22Rv1 (cell line): ENCODE results near the gene DPEP1.

Experiments
- CTCF ChIP-seq: fragments of 450-650 bp; IDR thresholded peaks from 2 replicates; pipeline ENCODE4 v1.5.1; 2017; ENCODE audit warnings: mild to moderate bottlenecking
- ZFX ChIP-seq: fragments of 450-650 bp; IDR thresholded peaks from 2 replicates; pipeline ENCODE4 v1.6.1; 2017; ENCODE audit warnings: antibody characterized with exemption, borderline replicate concordance

- no peak for TF ChIP-seq CTCF
- no peak for TF ChIP-seq ZFX
These were observed 8.7 kb upstream of the DPEP1 start for GRCh38 chr16:89604764-89605163.
